GM21447 (cell line): ENCODE measurements around the gene BBLN.
A peak's percentile ranks its signal among the peaks of the same experiment; 100 is the strongest.

Experiments
- ATAC-seq: cut with Tn5 transposase; IDR thresholded peaks from one replicate; pipeline ENCODE4 v1.9.1; 2021; ENCODE audit not compliant: unreplicated experiment

BBLN gene

DNA sequence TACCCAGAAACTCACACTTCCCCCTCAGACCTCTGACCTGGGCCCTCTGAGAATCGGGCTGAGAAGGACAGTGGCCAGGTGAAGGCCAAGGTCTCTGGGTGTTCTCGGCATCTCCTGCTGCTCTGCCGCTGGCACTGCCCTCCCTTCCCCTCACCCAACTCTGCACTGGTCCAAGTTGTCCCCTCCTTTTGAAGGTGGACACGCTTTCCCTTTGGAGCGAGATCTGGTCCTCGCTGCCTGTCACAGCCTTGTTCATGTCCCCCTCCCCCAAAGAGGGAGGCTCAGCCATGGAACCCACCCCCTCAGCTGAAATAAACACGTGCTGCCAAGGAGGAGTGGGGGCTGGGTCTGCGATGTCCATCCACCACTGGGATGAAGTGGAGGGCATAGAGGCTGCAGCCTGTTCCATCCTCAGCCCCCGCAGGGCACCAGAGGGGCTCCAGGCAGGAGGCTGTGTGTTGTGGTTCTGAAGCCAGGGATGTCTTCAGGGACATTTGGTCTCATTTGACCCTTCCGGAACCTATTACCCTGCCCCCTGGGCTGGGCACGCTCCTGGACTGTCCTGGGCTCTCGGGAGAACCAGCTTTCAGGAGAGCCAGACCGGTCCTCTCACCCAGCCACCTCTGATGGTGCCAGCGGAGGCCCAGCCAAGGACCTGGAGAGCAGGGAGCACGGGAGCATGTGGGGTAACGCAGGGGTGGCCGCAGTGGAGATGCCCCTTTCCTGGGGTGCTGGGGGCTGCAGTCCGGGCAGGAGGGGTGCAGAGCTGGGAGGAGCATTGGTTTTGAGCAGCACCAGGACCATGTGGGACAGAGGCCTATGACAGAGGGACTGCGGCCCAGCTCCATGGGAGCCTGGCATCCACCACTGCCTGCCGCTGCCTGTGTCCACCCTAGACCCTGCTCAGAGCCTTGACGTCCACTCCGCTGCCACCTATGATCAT, 15.6 kb upstream of the BBLN start:
- ATAC-seq, result no peak

DNA sequence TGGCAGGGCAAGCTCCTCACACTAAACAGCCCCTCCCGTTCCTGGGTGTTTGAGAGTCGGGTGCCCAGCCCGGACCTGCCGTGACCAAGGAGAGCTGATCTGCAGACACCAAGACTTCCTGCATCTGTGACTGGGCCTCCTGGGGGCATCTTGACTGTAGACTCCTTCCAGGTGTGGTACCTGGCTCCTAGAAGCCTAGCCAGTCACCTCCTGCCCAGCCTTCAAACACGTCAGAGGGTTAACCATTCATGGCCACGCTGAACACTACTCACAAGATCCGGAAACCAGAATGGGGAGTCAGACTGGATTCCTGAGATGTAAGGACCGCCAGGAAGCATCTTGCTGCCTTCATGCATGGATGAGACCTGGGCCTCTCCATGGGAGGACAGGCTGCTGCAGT, 14.5 kb upstream of the BBLN start:
- no peak for ATAC-seq

DNA sequence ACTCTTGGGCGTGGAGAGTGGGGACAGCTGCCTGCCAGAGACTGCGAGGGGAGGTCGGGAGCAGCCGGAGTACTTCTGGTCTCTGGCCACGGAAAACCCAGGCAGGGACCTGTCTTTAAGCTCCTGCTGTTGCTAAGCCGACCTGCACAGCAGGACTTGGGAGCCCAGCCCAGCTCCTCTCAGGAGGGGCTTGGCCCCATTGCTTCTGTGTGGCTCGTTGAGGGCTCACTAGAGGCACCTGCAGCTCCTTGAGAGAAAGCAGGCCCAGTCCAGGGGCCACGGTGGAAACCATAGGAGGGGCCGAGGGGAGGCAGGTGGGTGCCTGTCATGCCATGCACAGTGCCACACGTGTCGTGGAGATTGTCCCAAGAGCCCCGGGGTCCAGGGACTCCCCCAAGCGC, 14.1 kb upstream of the BBLN start:
- no peak for ATAC-seq

DNA sequence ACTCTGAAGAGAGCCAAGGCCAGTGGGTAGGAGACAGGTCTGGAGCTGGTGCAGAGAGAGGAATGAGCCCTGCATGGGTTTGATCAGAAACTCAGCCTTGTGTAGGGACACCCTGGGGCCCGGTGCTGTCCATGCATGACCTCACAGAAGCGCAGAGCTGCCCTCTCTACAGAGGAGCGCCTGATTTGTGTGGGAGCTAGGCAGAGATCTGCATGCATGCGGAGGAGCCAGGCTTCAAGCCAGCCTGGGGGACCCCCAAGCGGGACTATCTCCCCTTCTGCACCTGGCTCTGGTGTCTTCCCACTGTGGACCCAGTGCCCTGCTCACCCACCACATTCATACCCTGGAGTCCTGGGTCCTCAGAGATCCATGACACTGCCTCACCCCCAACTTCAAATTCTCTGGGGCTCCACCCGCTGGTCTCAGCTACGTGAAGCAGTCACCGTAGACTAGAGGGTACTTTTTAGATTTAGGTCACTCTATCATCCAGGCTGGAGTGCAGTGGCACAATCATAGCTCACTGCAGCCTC, 13.4 kb upstream of the BBLN start:
- no peak for ATAC-seq

DNA sequence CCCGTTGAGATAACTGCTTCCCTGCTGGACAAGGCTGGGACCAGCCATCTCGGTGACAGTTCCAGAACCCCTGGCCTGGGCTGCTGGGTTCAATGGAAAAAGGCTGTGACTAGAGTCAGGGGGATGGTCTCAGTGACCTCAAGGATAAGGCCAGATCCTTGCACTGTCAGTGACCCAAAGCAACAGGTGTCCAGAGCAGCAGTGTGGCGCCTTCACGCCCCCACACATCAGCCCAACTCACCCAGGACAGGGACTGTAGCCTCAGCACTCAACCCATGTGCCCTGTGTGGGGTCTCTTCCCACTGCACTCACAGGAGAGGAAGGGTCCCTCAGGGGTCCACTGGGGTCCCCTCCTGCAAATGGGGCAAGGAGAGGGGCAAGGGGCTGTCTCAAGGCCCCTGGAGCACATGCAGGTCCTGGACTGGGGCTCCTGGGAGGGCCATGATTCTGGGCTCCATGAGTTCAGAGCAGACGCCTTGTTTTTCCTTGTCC, 11.5 kb upstream of the BBLN start:
- no peak for ATAC-seq

- no peak for ATAC-seq
Measured at GRCh38 chr9:128149001-128149701, 10.9 kb upstream of the BBLN start, which contains the start of gene LCN2. Gene LCN2, plus strand, starts transcription at chr9:128149453. Its CDS starts 73 bp downstream, at chr9:128149526.

- no peak for ATAC-seq
Measured at GRCh38 chr9:128149951-128150593, 10.0 kb upstream of the BBLN start.

- no peak for ATAC-seq
Measured at GRCh38 chr9:128150594-128151308, 9.3 kb upstream of the BBLN start.

- ATAC-seq, result no peak
Measured at GRCh38 chr9:128151309-128152132, 8.5 kb upstream of the BBLN start.

GRCh38 chr9:128152133-128153059, 7.7 kb upstream of the BBLN start:
- ATAC-seq, result no peak

DNA sequence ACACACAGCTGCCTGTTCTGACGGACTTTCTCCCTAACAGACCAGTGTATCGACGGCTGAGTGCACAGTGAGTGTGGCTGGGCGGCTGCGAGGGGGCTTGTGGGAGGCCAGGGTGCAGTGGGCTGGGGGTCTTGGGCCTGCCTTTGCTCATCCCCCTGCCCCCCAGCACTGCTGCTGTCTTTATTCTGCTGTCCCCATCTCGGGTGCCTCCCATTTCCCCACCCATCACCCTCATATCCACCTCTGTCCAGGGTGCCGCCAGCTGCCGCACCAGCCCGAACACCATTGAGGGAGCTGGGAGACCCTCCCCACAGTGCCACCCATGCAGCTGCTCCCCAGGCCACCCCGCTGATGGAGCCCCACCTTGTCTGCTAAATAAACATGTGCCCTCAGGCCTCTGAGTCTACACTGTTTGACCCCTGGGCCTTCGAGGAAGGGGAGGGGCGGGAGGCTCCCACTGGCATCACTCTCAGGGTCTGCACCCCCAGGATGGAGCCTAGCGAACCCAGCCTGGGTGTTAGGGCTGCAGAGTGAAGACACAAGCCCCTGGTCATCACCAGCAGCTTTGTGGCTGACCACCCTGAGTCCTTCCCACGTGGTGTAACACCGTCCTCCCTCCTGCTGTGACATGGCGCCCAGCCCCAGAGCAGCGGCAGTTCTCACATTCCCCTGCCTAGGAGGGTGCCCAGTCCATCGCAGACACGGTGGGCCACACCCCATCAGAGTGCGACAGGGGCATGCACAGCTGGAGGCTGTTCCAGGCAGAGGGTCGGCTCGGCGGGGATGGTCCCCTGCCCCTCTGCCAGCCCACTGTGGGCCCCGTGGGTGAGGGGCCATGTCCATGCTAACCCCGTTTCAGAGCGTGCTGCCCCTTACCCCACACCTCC, 6.8 kb upstream of the BBLN start:
- ATAC-seq, result no peak

DNA sequence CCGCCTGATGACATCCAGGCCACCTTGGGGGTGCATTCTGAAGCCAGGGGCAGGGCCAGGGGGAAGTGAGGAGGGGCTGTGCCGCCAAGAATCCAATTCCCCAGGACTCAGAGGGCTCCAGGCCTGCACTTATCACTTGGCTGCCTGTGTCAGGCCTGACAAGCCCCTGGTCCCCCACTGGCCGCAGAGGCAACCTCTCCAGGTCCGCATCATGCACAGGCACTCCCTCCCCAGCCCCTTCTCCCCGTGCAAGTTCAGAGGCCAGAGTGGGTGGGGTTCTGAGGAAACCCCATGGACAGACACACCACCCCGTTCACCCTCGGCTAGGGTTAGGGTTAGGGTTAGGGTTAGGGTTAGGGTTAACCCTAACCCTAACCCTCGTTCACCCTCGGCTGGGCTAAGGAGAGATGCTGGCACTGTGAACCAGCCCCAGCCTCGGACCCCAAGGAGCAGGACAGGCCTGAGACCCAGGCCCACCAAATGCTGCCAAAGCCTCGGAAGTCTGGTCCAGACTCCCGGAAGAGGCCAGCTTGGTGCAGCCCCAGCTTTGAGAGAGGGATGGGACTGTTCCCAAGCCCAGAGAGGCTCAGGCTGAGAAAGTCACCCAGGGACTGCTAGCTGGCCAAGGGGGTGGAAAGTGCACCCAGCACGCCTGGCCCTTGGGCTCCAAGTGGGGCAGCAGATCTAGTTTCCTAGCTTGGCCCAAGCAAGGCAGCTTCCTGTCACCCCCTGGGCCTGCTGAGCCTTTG, 5.9 kb upstream of the BBLN start:
- no peak for ATAC-seq

- no peak for ATAC-seq
Measured at GRCh38 chr9:128155736-128156500, 4.1 kb upstream of the BBLN start.

DNA sequence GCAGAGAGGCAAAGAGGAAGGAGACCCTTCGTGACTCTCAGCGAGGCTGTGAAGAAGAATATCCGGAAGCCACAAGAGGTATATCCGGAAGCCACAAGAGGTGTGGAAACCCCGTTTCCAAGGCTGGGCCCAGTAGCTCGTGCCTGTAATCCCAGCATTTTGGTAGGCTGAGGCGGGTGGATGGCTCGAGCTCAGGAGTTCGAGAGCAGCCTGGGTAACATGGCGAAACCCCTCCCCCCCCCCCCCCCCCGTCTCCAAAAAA, 612 bp upstream of the BBLN start:
- peak; percentile 11 for ATAC-seq

DNA sequence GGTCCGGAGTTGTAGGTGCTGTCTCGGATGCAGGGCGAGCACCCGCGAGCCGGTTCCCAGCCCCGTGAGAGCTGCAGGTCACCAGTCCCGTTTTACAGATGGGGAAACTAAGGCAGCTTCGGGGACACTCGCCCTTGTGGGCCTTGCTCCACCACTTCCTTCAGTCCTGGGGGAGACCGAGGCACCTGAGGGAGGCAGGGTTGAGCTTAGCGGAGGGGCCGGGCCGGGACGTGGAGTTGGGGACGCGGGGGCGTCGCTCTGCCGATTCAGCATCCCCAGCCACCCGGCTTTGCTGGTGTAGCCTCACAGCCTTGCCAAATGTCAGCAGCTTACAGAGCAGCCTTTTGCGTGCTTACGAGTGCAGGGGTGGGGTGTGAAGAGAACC, 530 bp downstream of the BBLN start:
- ATAC-seq, result peak; percentile 14

DNA sequence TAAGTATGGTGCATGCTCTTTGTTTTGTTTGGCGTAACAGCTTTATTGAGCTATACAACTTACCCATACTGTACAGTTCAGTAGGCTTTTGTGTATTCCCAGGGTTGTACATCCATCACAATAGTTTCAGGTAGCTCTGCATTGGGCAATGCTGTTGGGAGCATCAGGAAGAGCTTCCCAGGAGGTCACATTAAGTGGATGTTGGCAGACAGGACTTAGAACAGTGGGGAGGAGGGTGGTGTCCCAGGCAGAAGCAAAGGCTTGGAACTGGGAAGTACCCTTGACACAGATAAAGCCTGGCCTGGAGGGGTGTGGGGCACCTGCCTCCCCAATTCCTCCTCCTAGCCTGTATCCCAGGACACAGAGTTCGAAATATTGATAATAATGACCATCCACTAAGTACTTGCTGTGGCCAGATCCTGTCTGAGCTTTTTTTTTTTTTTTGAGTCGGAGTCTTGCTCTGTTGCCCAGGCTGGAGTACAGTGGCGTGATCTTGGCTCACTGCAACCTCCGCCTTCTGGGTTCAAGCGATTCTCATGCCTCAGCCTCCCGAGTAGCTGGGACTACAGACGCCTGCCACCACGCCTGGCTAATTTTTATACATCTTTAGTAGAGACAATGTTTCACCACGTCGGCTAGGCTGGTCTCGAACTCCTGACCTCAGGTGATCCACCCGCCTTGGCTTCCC, 1.3 kb downstream of the BBLN start:
- no peak for ATAC-seq
